CD4-positive, alpha-beta T cell treated with Interleukin-4 for 4 hours (primary cell): ENCODE measurements around the gene PRKCB.
"Not testable (repeated sequence)": the region's sequence is repeated elsewhere in the genome, so short reads cannot be mapped to it uniquely, and the experiment has no call there.

Experiments used
- DNase-seq: peaks from one replicate; pipeline ENCODE4 v3.0.0-alpha.2; 2020

The PRKCB gene

DNA sequence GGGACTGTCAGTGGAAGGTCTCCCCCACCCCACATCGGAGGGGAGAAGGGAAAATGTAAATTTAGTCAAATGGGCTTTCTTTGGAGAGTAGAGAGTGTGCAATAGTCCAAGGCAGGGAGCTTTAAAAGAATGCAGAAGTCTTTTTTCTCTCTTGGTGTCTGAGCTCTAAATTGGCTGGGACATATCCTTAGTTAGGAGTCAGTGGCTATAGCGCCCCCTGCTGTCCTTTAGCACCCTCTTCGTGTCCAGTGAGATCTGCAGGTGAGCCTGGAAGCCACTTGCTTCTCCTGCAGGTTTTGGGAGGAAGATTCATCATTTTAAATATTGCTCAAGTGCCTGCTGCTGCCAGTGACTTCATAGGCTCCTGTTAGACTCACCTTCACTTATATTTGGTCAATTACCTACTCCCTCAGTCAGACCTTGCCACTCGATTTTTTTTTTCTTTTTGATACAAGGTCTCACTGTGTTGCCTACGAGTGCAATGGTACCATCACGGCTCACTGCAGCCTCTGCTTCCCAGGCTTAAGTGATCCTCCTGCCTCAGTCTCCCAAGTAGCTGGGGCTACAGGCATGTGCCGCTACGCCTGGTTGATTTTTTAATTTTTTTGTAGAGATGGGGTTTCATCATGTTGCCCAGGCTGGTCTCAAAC is 174.8 kb downstream of the PRKCB start:
- DNase-seq = peak; percentile 79

DNA sequence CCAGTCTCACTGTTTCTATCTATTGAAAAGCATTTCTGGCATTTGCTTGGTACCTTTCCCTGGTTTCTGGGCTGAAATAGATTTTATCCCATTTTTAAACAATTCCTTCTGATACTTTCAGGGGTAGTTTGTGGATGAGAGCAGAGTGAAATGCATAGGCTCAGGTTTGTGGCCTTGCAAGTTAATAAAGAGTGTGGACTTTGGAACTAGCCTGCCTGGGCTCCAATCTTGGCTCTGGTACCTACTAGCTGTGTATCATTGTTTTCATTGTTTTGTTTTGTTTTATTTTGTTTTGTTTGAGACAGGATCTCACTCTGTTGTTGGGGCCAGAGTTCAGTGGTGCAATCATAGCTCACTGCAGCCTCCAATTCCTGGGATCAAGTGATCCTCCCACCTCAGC is 175.5 kb downstream of the PRKCB start:
- DNase-seq = no peak

DNA sequence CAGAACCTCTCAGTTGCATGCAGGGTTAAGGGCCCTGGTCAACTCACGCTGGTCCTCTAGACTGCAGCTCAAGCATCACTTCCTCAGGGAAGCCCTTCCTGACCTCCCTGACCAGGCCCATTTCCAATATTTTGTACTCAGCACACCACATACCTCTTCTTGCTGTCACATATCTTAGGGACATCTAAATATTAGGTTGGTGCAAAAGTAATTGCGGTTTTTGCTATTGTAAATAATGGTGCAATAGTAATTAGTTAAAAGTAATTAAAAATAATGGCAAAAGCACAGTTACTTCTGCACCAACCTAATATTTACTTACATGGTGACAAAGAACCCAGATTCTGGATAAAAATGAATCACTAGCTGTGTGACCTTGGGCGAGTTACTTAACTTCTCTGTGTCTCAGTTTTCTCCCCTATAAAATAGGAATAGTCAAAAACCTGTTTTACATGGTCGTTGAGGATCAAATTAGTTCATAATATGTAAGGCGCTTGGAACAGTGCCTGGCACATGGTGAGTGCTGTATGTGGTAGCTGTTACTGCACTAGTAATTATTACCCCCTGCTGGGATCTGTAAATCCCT is 177.4 kb downstream of the PRKCB start:
- DNase-seq = no peak

DNA sequence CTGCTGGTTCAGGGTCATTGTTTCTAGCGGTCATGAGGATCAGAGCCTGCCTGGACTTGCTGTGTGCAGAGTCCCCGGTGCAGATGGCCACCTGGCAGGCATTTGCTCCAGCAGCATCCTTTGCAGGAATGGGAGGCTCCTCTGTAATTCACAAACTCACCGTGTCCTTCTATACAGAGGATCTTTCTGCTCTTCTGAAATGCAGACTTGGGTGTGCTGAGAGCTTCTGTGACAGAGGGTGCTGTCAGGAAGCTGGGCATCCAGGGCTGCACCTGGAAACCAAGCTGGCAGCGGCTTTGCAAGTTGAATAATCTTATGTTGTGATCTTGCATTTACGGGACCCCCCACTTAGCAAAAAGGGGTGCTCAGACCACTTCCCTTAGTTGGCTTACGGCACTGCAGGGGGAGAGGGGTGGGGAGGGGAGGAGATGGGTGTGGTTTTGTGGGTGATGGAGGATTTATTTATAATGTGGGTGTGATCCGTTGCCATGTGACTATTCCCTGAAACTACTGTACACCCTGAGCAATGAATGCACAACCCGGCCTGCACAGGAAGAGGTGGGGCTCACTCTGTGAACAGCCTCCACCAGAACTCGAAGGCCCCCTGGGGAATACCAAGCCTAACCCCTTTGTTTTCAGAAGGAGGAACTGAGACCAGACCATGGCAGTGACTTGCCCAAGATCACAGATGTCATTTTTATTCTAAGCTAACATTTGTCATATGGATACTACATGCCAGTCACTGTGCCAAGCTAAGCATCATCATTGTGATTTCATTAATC is 178.3 kb downstream of the PRKCB start:
- DNase-seq = peak; percentile 83

DNA sequence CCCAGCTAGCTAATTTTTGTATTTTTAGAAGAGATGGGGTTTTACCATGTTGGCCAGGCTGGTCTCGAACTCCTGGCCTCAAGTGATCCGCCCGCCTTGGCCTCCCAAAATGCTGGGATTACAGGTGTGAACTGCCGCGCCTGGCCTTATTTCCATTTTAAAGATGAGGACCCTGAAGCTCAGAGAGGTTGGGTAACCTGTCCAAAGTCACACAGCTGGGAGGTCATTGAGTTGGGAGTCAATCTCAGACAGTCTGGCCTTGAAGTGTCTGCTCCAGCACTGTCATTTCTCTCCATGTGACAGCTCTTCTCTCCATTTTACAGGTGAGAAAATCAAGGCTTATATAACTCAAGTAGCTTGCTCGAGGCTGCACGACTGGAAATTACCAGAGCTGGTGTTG is 179.2 kb downstream of the PRKCB start:
- DNase-seq = not testable (repeated sequence)

DNA sequence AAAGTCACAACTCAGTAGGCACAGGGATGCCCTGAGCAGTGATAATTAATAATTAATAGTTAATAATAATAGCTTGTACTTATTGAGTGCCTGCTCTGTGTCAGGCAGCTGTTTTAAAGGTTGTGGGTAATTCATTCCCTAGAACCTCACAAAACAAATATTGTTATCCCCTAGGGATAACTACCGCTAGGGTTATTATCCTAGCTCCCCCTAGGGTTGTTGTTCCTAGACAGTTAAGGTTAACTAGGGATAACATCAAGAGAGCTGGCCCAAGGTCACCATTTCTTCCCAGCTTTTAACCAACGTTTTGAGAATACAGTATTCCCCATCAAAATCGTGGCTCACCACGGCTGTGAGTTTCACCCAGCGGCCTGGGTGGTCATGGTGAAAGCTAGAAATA is 180.1 kb downstream of the PRKCB start:
- no peak for DNase-seq

DNA sequence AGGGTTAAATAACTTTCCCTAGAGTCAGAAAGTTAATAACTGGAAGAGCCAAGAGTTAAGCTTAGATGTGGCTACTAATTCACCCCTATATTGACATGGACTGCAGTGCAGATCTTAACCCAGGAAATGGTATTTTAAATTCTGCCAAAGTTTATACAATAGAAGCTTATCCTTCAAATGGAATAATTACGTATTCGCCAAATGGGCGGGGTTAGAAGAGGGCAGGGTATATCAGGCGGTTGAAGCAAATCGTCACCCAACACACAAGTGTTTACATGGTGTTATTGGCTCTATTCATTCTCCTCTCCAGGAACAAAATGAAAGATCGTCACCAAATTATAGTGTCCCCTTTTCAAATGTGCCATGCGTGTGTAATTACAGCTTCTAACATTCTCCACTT is 182.7 kb downstream of the PRKCB start:
- DNase-seq = no peak

DNA sequence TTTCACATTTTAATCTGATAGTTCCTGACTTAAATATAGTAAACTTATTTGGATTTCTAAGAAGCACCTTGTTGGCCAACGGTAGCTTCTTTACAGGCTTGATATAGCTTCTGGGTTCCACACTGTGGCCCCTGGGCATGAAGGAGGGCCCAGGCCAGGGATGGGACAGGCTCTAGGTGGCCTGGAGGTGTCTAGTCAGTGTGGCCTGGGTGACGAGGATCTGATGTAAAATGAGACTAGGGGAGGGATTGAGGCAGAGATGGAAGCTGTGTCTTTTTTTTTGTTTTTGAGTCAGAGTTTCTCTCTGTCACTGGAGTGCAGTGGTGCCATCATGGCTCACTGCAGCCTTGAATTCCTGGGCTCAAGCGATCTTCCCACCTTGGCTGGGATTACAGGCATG is 187.0 kb downstream of the PRKCB start:
- no peak for DNase-seq

DNA sequence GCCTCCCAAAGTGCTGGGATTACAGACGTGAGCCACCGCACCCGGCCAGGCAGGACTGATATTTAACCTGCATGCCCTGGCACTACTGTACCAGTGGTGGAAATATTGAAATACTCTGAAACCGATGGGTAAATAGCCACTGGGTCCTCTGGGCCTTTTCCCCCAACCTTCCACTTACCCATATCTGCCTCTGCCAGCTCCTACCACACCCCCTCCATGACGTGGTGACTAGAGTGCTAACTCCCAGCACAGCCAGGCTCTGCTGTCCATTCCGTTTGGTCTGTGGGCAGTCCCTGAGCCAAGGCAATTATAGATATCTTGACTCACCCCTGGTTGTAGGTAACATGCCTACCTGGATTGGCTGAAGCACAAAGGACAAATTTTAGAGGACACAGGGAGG is 187.8 kb downstream of the PRKCB start:
- DNase-seq = no peak

DNA sequence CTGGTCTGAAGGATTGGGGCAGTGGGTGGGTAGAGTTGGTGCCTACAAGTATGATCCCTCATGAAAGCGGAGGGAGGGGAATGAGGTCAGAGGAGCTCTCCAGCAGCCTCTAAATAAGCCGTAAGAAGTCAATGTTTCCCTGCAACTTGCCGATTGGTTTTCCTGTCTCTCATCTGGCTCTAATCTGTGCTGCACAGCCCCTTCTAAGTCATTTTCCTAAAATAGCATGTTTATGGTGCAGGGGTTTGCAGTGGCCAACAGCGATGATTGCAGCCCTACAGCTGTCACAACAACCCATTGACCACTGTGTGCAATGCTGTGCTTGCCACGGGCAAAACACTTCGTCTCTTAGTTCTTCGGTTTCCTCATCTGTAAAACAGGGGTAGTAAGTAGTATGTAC is 189.2 kb downstream of the PRKCB start:
- DNase-seq = no peak

DNA sequence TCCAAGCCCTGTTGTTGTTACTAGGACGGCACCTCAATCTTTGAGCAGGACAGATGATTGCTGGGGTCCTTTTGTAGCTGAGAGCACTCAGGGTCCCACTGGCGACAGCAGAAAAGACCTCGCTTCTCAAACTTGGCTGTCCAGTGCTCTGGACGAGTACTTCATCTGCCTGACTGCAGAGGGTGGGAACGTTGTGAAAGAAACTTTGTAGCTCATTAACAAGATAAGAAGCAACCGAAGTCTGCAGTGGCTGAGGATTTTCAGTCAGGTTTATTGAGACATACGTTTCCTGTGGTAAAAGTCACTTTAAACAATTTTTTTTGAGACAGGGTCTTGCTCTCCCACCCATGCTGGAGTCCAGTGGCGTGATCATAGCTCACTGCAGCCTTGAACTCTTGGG is 191.7 kb downstream of the PRKCB start:
- DNase-seq = no peak

DNA sequence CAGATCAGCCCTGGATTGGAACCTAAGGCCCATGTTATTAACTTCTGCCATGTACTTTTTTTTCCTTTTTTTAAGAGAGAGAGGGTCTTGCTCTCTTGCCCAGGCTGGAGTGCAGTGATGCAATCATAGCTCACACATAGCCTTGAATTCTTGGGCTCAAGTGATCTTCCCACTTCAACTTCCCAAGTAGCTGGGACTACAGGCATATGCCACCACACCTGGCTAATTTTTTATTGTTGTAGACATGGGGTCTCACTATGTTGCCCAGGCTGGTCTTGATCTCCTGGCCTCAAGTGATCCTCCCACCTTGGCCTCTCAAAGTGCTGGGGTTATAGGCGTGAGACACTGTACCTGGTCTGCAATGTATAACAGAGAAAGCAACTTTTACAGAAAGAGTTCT is 194.1 kb downstream of the PRKCB start:
- DNase-seq = not testable (repeated sequence)

DNA sequence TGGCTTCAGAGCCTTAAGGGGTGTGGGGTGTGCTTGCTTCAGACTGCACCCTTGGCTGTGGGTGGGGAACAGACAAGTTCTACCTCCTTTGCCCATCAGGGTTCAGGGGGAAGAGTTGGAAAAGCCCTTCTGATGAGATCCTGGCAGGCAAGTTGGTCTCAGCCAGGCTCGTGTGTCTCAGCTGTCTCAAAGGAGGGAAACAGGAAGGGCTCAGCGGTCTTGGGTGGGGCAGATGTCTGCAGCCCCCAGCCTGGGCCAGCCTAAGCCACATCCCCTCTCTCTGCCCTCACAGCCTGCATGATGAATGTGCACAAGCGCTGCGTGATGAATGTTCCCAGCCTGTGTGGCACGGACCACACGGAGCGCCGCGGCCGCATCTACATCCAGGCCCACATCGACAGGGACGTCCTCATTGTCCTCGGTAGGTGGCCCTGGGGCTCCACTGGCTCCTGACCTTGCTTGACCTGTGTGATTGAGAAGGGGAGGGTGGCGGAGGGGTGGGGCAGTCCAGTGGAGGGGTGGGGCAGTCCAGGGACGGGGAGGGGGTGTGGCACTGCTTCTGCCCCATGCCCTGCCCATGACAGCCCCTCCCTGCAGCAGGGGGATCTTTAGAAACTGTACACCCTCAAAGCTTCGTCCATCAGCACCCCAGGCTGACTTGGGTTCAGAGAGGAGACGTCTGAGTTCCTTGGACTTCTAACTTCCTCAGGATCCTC is 199.5 kb downstream of the PRKCB start:
- DNase-seq = peak; percentile 39

DNA sequence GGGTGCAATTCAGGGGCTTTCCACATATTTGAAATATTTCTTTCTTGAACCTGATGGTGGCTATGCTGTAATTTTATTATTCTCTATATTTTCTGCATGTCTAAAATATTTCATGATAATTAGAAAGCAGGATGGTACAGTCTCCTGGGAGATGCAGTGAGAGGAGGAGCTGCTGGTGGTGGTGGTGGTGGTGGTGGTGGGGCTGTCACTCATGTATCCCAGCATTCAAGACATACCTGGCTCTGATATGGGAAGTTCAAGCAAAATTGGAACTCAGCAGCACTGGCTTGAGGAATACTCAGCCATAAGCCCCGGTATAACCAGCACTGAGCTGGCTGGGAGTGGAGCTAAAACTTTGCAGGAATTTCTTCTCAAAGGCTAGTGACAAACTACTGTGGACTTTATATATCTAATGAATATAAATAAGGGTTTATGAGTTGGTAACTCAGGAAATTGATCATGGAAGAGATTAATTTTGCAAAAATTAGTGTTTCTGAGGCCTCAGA is 200.3 kb downstream of the PRKCB start:
- no peak for DNase-seq

DNA sequence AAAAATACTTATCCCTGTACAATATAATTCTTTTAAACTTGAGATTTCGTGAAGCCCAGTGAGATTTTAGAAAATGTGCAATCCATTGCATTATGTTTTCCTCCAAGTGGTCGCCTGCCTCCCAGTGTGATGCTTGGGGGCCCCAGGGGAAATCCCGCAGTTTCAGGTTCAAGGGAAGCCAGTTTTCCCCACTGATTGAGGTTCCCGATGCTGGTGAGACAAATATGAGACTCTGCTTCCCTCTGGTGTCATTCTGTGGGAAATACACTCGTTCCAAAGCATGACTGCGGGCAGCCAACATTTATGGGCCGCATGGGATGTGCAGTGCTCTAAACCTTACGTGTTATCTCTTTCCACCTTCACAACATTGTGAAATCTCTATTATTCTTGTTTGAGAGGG is 200.8 kb downstream of the PRKCB start:
- peak; percentile 44 for DNase-seq

DNA sequence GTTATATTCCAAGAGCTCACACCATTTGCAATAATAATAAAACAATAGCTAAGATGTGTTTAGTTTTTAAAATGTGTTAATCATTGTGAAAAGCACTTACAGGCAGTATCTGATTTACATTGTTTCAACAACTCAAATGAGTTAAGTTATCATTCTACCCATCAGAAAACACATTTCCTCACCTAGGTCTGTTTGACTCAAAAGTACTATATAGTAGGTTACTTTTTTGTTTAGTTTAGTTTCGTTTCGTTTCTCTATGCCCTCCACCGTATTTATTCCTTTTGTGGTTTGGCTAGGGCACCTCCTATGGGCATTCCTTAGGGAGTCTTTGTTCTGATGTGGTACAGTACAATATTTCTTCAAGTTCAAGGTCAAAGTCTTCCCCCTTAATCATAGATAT is 201.6 kb downstream of the PRKCB start:
- no peak for DNase-seq

DNA sequence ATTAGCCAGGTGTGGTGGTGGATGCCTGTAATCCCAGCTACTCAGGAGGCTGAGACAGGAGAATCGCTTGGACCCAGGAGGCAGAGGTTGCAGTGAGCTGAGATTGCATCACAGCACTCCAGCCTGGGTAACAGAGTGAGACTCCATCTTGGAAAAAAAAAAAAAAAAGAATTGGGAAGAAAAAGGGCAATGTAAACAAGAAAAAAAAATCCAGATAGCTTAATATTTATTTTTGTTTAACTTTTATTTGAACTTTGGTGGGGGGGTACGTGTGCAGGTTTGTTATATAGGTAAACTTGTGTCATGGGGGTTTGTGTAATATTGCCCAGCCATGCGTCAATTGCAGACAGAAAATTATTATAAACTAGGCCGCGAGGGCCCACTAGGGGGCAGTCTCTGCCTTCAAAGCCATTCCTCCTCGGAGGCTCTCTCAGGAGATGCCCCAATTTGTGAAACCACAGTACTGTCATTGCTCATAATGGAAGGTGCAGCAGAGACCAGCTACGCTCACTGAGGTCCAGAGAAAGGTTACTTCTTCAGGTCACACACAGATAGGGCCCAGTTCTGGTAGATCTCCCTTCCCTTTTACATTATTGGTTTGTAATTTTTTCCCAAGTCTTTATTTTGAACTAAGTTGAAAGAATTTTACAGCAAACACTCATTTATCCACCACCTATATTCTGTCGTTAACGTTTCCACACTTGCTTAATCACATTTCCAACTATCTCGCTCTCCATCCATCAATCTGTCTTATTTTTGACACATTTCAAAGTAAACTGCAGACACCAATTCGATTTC is 206.2 kb downstream of the PRKCB start:
- peak; percentile 77 for DNase-seq

DNA sequence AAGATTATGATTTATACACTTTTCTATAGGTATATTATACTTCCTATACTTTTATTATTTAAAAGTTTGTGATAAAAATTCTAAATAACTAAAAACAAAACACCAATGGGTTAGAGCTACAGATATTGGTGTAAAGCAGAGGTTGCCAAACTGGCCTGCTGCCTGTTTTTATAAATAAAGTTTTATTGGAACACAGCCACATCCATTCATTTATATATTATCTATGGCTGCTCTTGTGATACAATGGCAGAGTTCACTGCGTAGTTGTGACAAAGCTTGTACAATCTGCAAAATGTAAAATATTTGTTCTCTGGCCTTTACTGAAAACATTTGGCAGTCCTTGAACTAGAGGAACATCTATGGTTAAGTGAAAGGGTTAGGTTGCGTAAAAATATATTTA is 208.7 kb downstream of the PRKCB start:
- no peak for DNase-seq

DNA sequence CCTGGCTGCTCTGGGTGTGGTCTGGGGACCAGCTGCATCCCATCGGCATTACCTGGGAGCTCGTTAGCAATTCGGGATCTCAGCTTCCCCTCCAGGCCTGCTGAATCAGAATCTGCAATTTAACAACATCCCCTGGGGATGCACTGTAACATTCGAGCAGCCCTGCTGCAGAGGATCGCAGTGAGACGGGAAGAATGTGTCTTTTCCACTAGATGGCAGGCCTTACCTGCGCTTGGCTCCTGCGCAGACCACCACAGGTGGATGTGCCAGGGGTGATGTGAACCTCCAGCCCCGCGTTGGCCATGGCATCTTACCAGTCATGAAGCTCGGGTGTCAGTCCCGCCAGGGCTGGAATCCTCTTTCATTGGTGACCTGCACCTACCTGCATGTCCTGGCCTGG is 209.9 kb downstream of the PRKCB start:
- DNase-seq = no peak

DNA sequence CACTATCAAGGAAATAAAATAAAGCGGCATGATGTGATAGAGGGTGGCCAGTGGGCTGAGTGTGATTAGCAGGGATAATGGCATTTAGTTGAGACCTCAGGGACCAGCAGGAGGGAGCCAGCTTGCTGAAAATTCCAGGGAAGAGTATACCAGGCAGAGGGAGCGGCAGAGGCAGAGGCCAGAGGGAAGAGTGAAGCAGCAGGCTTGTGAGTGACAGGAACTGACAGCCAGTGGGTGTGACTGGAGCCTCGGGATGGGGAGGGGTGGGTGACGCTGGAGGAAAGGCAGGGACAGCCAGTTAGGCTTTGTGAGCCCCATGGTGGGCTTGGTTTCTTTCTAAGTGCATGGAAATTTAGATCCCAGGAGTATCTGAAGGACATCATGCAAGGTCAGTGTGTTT is 210.7 kb downstream of the PRKCB start:
- DNase-seq = no peak

DNA sequence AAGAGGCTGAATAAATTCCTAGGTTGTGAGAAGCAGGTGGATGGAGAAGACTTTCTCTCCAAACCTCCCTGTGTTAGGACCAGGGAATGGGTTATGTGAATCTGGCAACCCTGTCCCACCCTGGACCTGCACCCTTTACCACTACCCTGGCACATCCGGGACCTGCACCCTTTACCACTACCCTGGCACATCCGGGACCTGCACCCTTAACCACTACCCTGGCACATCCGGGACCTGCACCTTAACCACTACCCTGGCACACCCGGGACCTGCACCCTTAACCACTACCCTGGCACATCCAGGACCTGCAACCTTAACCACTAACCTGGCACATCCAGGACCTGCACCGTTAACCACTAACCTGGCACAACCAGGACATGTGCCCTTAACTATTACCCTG is 213.3 kb downstream of the PRKCB start:
- DNase-seq = no peak

DNA sequence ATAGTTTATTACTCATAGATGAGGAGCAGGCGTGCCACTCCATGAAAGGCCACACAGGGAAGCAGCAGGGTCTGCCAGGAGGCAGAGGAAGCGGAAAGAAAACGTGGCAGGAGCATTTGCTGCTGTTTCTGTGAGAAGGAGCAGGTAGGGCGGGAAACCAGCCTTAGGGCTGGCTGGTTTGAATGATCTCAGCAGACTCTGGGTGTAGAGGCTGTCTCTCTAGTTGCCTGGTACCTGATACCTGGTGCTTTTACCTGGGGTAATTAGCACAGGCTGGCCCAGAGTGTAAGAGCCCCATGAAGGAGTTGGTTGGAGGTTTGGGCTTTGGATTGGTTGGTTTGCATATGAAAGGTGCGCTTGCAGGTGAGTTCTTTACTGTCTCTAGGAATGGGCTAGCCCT is 215.3 kb downstream of the PRKCB start:
- DNase-seq = no peak
